H4 (cell line): ENCODE results near the gene TUBG1. TPM values are rescaled to one million over a fixed set of nuclear protein-coding genes. Genes with fewer than 3 reads are reported as not detected.
"Not testable (repeated sequence)": the region's sequence is repeated elsewhere in the genome, so short reads cannot be mapped to it uniquely, and the experiment has no call there.

Source experiments
- DNase-seq: peaks from one replicate; pipeline ENCODE4 v3.0.0-alpha.2; 2015; ENCODE audit warnings: low spot score
- total RNA-seq: library from RNA; depleted of rRNA; stranded (reverse); fragments of >200 nt; shearing (Covaris generic); gene quantifications from 2 replicates; pipeline ENCODE4 v1.2.3, GENCODE V29; 2014

The TUBG1 gene
- total RNA-seq, 1 experiment from 2014 or later = 92.3 TPM

GRCh38 chr17:42623271-42623670, 13.8 kb downstream of the TUBG1 start:
- no peak for DNase-seq

- DNase-seq = peak; percentile 48
Observed at GRCh38 chr17:42623732-42624596, 14.5 kb downstream of the TUBG1 start.

DNA sequence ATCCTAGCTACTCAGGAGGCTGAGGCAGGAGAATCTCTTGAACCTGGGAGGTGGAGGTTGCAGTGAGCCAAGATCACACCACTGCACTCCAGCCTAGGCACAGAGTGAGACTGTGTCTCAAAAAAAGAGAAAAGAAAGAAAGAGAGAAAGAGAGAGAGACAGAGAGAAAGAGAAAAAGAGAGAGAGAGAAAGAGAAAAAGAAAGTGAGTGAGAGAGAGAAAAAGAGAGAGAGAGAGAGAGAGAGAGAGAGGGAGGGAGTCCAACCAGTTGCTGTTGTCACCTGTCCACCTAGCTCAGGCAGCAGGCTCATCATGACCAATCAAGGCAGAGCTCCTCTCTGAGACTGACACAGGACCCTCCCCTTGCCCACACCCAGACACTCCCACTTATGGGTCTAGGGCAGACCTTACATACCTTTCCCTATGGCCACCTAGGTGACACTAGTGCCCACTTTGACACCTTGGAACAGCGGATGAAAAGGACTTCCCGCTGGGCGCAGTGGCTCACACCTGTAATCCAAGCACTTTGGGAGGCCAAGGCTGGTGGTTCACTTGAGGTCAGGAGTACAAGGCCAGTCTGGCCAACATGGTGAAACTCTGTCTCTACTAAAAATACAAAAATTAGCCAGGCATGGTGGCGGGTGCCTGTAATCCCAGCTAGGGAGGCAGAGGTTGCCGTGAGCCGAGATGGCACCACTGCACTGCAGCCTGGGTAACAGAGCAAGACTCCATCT, 17.7 kb downstream of the TUBG1 start:
- DNase-seq = not testable (repeated sequence)

DNA sequence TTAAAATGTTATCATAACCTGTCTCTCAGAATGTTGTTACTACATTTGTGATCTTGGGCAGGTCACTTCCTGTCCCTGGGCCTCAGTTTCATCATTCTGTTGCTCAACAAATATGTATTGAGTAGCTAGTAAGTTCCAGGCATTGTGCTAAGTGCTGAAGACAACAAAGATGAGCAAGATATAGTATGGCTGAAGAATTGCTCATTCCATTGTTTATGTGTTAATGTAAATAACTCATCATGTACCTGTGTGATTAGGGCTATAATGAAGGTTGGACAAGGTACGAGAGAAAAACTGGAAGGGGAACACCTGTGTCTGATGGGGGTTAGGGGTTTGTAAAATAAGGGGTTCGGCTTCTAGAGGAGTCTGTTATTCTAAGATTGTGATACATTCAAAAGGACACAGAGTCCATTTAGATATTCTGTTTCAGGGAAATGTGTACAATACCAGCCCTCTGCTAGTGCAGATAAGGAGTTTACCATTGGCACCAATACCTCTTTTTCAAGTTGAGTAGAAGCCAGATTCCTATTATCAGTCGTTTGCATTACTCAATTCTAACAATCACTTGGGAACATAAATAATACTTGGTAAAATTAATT, 20.0 kb downstream of the TUBG1 start:
- DNase-seq = no peak

DNA sequence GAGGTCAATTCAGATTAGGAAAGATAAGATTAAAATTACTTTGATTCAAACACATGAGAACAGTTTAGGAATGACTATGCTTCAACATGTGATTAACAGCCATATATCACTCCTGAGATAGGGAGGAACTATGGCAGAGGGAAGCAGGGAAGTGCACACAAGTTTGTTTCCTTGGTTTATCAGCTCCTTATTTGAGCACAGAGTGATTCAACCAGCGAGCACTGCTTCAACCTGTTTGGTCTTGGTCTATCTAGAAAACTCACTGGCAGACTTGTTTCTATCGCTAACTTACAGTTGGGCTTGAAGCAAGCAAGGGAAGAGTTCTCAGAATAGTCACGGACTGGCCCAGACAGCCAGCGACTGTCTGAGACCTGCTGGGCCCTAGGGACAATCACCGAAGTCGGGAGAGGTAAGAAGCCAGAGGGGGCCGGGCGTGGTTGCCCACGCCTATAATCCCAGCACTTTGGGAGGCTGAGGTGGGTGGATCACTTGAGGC, 23.5 kb downstream of the TUBG1 start:
- no peak for DNase-seq

DNA sequence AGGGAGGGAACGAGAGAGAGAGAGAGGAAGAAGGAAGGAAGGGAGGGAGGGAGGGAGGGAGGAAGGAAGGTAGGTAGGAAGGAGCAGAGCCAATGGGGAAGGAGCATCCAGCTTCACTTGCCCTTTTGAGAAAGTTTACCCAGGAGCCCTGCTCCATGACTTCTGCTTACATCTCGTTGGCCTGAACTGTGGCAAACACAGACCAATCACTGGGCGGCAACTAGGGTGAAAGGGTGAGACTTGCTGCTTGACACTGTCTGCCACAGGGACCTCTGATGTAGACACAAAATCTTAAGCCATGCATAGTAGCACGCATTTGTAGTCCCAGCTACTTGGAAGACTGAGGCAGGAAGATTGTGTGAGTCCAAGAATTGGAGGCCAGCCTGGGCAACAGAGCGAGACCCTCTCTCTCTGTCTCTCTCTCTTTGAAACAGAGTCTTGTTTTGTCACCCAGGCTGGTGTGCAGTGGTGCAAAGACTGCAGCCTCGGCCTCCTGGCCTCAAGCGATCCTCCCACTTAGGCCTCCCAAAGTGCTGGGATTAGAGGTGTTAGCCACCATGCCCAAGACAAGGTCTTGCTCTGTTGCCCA, 30.1 kb downstream of the TUBG1 start:
- no peak for DNase-seq

DNA sequence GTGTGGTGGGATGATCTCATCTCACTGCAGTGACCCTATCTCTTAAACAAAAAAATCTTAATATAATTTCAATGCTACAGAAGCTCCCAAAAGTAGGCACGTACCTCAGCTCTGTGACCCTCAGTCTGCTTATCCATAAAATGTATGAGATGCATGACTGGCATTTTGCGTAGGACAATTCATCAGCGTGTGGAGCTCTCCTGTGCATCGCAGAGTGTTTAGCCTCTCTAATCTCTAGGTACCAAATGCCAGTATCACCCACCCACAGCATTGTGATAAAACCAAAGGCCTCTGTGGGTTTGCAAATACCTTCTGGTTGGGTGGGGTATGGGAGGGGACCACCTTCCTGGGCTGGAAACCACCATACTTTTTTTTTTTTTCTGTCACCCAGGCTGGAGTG, 30.6 kb downstream of the TUBG1 start:
- DNase-seq = no peak

DNA sequence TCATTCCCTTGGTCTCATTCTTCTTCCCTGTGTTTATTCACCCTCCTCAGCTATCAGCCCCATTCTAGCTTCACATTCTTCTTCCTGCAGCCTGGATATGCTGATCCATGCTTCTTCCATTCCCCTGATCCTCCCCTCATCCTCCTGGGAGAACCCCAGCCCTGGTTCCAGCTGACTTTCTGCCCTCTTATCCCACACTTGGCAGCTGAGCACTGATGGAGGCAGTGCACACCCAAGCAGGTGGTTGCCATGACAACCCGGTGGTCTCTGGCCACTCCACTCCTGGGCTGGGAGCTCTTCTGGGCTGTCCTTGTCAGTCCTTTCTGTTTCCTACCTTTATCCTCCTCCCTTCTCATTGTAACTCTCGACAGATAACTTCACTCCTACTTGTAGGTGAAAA, 32.9 kb downstream of the TUBG1 start:
- DNase-seq = no peak

DNA sequence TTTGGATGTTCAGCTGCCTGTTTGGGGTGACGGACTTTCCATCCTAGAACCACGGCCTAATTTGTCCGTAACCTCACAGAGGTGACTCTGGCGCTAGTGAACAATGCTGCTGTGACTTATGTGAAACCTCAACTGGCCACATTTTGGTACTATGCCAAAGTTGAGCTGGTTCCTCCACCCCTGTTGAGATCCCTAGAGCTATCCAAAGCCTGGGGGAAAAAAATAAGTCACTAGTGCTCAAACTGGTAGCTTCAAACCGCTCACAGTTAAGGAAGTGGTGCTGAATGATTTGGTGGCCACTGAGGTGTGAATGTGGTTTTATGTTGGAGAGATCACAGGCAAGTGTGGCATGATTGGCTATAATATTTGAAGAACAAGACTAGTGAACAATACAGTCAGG, 38.3 kb downstream of the TUBG1 start:
- DNase-seq = no peak

GRCh38 chr17:42651392-42651791, 41.9 kb downstream of the TUBG1 start:
- no peak for DNase-seq

GRCh38 chr17:42653179-42654124, 44.0 kb downstream of the TUBG1 start:
- DNase-seq = no peak

DNA sequence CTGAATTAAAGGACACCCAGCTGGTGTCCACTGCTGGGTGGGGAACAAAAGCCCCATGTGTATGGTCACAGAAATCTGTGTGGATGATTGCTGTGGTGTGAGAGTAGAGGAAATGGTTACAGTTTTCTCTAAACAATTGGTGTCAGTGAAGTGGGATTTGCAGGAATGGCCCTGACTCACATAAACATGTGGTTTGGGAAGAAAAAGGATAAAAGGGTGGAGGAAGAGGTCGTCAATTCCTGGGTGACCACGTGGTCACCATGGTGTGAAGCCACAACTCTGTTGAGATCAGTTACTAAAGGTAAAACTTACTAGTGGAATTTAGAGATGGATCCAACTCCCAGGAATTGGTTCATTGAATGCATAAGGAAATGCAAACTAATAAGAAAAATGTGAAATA, 46.0 kb downstream of the TUBG1 start:
- peak; percentile 96 for DNase-seq

- DNase-seq = no peak
Observed at GRCh38 chr17:42657824-42658588, 48.5 kb downstream of the TUBG1 start.

- peak; percentile 76 for DNase-seq
Observed at GRCh38 chr17:42659079-42659931, 49.8 kb downstream of the TUBG1 start, which contains the start of gene TUBG2. Gene TUBG2 (plus strand): TSS chr17:42659284. CDS start chr17:42659504, 220 bp downstream.

- not testable (repeated sequence) for DNase-seq
Observed at GRCh38 chr17:42659932-42660274, 50.4 kb downstream of the TUBG1 start.

DNA sequence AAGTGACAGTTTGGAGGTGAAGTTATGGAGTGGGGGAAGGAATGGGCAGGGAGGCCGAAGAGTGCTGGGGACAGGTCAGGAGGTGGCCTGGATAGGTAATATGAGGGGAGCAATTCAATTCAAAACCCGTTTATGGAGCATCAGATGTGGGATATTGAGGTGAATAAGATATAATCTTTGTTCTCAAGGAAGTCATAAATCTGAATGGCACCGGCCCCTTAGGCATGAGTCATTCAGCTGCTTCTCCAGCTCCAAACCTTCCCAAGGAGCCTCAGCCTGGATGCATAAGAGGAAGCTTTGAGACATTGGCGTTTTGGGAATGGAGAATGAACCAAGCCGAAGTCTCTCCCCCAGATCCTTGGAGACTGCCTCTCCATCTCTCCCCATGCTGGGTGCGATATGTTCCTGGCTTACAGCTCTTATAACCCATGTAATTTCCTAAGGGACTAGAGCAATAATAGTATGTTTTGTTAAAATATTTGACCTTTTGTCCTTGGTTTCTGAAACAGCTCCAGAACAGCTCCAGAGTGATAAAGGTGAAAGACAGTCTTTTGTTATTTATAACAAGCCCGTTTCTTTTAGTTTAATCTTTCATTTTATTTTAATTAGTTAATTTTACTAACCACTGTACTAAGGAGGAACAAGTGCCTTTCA, 51.3 kb downstream of the TUBG1 start:
- DNase-seq = peak; percentile 39
